GM12892 (cell line): ENCODE measurements around the gene MYO5A.
"Not testable (repeated sequence)": the region's sequence is repeated elsewhere in the genome, so short reads cannot be mapped to it uniquely, and the experiment has no call there.

ENCODE experiments used
- POLR2A ChIP-seq: IDR thresholded peaks from 2 replicates; pipeline ENCODE4 v1.6.1; 2011; ENCODE audit warnings: low read depth, low read length, control low read depth
- TAF1 ChIP-seq: IDR thresholded peaks from 2 replicates; pipeline ENCODE4 v1.6.1; 2011; ENCODE audit warnings: low read depth, mild to moderate bottlenecking, control low read depth, low read length, borderline replicate concordance

- TF ChIP-seq POLR2A, TAF1: not testable (repeated sequence)
Observed at GRCh38 chr15:52416566-52416965, 112.1 kb downstream of the MYO5A start.
